ENCODE data around the gene COBLL1.
A peak's percentile ranks its signal among the peaks of the same experiment; 100 is the strongest.

Gene COBLL1

DNA sequence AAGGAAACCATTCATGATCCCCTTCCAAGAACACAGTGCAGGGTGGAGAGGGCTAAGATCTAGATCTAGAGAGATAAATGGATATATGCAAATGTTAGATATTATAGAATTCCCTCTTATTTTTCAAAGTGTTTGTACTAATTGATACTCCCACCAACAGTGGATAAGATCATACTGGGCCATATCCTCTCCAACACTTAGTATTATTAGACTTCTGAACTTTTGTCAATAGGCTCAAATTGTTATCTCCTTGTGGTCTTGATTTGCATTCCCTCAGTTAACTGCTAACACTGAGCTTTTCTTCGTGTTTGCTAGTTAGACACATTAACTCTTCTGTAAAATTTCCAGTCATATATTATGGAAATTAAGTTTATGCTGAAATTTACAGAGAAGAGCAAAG is 163.9 kb downstream of the COBLL1 start:
- H3K4me3 ChIP-seq (ENCODE audit: low read length): no peak overlapping the region
- H3K27me3 ChIP-seq (ENCODE audit: control insufficient read depth, insufficient read depth, low read length): no peaks in the 10 kb centered on the region
- H3K4me1 ChIP-seq (ENCODE audit: control insufficient read depth, insufficient read depth, low read length): no peaks in the 10 kb centered on the region
- no peak overlapping the region for H3K9ac ChIP-seq (ENCODE audit: low read length)
- no peak overlapping the region for H3K27ac ChIP-seq (ENCODE audit: low read depth, low read length)
- H3K36me3 ChIP-seq (ENCODE audit: control insufficient read depth, insufficient read depth, low read length): no peaks in the 10 kb centered on the region

DNA sequence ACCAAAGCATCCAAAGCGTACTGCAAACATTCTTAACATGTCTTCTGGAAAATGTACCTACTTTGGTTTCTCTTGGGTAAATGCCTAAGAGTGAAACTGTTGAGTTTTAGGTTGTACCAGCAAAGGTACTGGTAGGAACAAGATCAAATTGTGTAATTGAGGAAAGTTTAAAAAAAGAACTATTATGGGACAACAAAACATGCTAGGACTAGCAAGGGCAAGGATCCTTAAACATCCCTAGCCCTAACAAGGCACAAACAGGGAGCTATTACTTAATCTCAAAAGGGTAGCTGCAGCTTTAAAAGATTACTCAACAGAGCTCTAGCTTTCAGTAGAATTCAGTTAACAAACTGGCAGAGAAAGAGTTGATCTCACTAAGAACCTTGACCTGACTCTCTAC is 164.4 kb downstream of the COBLL1 start:
- H3K4me1 ChIP-seq (ENCODE audit: control insufficient read depth, insufficient read depth, low read length): no peaks in the 10 kb centered on the region
- H3K4me3 ChIP-seq (ENCODE audit: low read length): no peak overlapping the region
- no peak overlapping the region for H3K27ac ChIP-seq (ENCODE audit: low read depth, low read length)
- no peaks in the 10 kb centered on the region for H3K36me3 ChIP-seq (ENCODE audit: control insufficient read depth, insufficient read depth, low read length)
- no peak overlapping the region for H3K9ac ChIP-seq (ENCODE audit: low read length)
- no peaks in the 10 kb centered on the region for H3K27me3 ChIP-seq (ENCODE audit: control insufficient read depth, insufficient read depth, low read length)

DNA sequence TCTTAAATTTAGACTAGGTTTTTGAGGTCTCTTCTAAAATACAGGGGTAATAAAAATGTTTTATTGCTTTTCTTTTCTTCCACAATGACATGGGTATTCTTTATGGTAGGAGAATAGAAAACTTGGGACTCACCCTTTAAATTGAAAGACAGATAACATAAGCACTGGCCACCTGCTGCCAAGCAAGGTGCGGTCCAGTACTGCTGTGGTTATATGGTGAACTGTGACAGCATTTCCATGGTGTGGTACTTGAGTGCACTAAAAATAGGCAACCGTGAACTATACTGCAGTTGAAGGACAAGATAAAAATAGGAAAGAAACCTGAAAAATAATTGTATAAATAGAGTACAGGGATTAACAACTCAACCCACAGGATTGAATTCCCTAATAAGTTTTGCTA is 165.9 kb downstream of the COBLL1 start:
- Histone ChIP-seq H3K36me3 (ENCODE audit: control insufficient read depth, insufficient read depth, low read length) (no peaks in the 10 kb centered on the region), H3K27me3 (ENCODE audit: control insufficient read depth, insufficient read depth, low read length) (no peaks in the 10 kb centered on the region), H3K4me3 (ENCODE audit: low read length) (no peak overlapping the region), H3K27ac (ENCODE audit: low read depth, low read length) (no peak overlapping the region), H3K9ac (ENCODE audit: low read length) (no peak overlapping the region), H3K4me1 (ENCODE audit: control insufficient read depth, insufficient read depth, low read length) (no peaks in the 10 kb centered on the region)

- Histone ChIP-seq H3K4me1 (ENCODE audit: control insufficient read depth, insufficient read depth, low read length) (no peaks in the 10 kb centered on the region), H3K27me3 (ENCODE audit: control insufficient read depth, insufficient read depth, low read length) (no peaks in the 10 kb centered on the region), H3K4me3 (ENCODE audit: low read length) (no peak overlapping the region), H3K36me3 (ENCODE audit: control insufficient read depth, insufficient read depth, low read length) (no peaks in the 10 kb centered on the region), H3K27ac (ENCODE audit: low read depth, low read length) (no peak overlapping the region), H3K9ac (ENCODE audit: low read length) (no peak overlapping the region)
These were observed 166.6 kb downstream of the COBLL1 start for GRCh38 chr2:164675027-164675426.

DNA sequence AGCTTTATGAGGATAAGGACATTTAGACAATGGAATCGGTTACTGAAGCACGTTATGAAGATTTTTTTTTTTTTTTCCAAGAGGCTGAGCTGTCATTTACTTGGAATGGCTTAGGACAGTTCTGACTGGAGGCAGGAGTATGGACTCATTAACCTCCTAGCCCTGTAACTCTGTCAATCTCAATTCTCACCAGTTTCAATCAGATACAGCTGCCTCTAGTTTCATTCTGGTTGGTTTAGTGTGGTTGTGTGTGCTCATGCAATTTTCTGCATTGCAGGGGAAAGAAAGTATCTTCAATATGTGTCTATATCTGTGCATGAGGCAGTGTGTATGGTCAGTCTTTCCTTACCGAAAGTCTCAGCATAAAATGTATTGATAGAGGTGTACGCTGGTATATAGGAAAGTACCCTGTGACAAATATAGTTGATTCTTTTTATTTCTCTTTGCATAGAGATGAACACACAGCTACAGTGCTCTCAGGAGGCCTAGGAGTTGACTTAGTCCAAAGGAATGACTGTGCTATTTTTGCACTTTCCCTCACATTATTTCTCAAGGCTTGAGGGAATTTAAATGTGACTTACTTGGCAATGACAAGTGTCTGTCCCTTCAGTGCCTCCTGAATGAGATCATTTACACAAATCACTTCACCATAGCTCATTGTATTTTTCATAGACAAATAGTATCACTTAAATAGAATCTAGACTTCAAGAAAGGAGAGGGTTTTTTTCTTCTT is 169.8 kb downstream of the COBLL1 start:
- Histone ChIP-seq H3K27me3 (ENCODE audit: control insufficient read depth, insufficient read depth, low read length) (no peaks in the 10 kb centered on the region), H3K36me3 (ENCODE audit: control insufficient read depth, insufficient read depth, low read length) (no peaks in the 10 kb centered on the region), H3K27ac (ENCODE audit: low read depth, low read length) (no peak overlapping the region), H3K4me3 (ENCODE audit: low read length) (no peak overlapping the region), H3K4me1 (ENCODE audit: control insufficient read depth, insufficient read depth, low read length) (no peaks in the 10 kb centered on the region), H3K9ac (ENCODE audit: low read length) (no peak overlapping the region)

GRCh38 chr2:164669291-164669690 is 172.3 kb downstream of the COBLL1 start:
- Histone ChIP-seq H3K4me3 (ENCODE audit: low read length) (no peak overlapping the region), H3K27ac (ENCODE audit: low read depth, low read length) (no peak overlapping the region)

DNA sequence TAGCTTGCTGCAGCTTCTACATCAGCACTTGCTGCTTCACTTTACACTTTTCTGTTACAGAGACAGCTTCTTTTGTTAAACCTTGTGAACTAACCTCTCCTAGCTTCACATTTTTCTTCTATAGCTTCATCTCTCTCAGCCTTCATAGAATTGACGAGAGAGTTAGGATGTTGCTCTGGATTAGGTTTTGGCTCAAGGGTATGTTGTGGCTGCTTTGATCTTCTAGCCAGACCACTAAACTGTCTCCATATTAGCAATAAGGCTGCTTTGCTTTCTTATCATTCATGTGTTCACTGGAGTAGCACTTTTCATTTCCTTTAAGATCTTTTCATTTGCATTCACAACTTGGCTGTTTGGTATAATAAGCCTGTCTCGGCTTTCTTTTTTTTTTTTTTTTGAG is 174.1 kb downstream of the COBLL1 start:
- H3K27ac ChIP-seq (ENCODE audit: low read depth, low read length): no peak overlapping the region
- no peaks in the 10 kb centered on the region for H3K27me3 ChIP-seq (ENCODE audit: control insufficient read depth, insufficient read depth, low read length)
- H3K4me1 ChIP-seq (ENCODE audit: control insufficient read depth, insufficient read depth, low read length): no peaks in the 10 kb centered on the region
- no peaks in the 10 kb centered on the region for H3K36me3 ChIP-seq (ENCODE audit: control insufficient read depth, insufficient read depth, low read length)
- no peak overlapping the region for H3K9ac ChIP-seq (ENCODE audit: low read length)
- no peak overlapping the region for H3K4me3 ChIP-seq (ENCODE audit: low read length)

More at GRCh38 chr2:164669291-164669690, 172.3 kb downstream of the COBLL1 start:
- no peaks in the 10 kb centered on the region for H3K36me3 ChIP-seq (ENCODE audit: control insufficient read depth, insufficient read depth, low read length)
- H3K27me3 ChIP-seq (ENCODE audit: control insufficient read depth, insufficient read depth, low read length): no peaks in the 10 kb centered on the region
- H3K4me1 ChIP-seq (ENCODE audit: control insufficient read depth, insufficient read depth, low read length): no peaks in the 10 kb centered on the region
- no peak overlapping the region for H3K9ac ChIP-seq (ENCODE audit: low read length)

DNA sequence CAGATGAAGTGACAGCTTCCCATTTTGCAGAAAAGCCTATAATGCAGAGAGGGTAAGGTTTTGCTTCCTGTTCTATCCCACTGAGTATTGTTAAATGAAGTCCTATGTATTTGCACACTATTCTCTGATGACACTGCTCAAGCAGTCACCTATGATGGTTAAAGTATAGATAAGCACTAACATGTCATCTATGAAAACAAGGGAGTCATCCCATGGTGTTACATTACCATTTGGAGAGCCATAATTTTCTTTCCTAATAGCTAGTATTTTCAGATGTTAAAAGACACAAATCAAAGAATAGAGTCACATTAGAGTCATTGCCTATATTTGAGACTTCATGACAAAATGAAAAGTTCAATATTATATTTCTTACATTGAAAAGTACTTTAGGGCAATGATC is 177.6 kb downstream of the COBLL1 start:
- H3K27ac ChIP-seq (ENCODE audit: low read depth, low read length): no peak overlapping the region
- no peak overlapping the region for H3K9ac ChIP-seq (ENCODE audit: low read length)
- H3K27me3 ChIP-seq (ENCODE audit: control insufficient read depth, insufficient read depth, low read length): no peaks in the 10 kb centered on the region
- H3K4me3 ChIP-seq (ENCODE audit: low read length): no peak overlapping the region
- no peaks in the 10 kb centered on the region for H3K36me3 ChIP-seq (ENCODE audit: control insufficient read depth, insufficient read depth, low read length)
- H3K4me1 ChIP-seq (ENCODE audit: control insufficient read depth, insufficient read depth, low read length): no peaks in the 10 kb centered on the region

DNA sequence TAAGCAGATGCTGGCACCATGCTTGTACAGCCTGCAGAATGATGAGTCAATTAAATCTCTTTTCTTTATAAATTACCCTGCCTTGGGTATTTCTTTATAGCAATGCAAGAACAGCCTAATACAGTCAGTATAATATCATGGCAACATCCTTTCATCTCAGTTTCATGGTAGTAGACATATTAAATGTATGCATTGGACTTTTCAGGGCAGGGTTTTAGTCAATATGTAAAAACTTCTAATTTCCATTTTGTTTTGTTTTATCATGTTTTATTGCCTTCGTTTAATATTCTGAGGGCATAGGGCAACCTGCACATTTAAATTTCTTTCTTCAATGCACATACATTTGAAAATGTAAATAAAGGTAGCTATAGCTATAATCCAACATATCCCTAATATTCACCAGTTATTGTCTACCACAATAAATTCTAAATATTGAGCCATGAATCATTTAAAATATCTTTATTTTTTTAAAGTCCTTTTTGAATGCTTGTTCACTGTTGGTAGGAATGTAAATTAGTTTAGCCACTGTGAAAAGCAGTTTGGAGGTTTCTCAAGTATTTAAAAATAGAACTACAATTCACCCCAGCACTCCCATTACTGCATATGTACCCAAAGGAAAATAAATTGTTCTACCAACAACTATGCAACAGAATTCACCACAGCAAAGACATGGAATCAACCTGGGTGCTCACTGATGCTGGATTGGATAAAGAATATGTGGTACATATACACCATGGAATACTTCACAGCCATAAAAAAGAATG is 178.6 kb downstream of the COBLL1 start:
- Histone ChIP-seq H3K4me3 (ENCODE audit: low read length) (no peak overlapping the region), H3K27me3 (ENCODE audit: control insufficient read depth, insufficient read depth, low read length) (no peaks in the 10 kb centered on the region), H3K4me1 (ENCODE audit: control insufficient read depth, insufficient read depth, low read length) (no peaks in the 10 kb centered on the region), H3K9ac (ENCODE audit: low read length) (no peak overlapping the region), H3K36me3 (ENCODE audit: control insufficient read depth, insufficient read depth, low read length) (no peaks in the 10 kb centered on the region), H3K27ac (ENCODE audit: low read depth, low read length) (no peak overlapping the region)

DNA sequence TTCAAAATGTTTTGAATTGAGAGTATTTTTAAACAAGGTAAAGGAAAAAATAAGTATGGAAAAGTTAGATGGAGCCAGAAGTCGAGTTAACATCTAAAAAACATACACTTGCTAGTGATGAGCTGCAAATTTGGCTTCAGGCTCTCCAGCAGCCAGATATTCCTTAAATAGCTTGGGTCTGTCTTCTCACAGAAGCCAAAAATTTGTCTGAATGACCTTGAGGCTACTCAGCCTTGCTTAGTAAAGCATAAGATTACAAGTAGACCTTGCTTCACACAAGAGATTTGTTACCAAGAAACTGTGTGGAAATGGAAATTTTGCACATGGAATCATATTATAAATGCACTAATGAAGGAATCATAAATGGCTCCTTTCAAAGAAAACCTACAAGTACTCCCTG is 179.6 kb downstream of the COBLL1 start:
- Histone ChIP-seq H3K27me3 (ENCODE audit: control insufficient read depth, insufficient read depth, low read length) (no peaks in the 10 kb centered on the region), H3K9ac (ENCODE audit: low read length) (no peak overlapping the region), H3K27ac (ENCODE audit: low read depth, low read length) (peak overlapping the region; percentile 7), H3K4me1 (ENCODE audit: control insufficient read depth, insufficient read depth, low read length) (no peaks in the 10 kb centered on the region), H3K36me3 (ENCODE audit: control insufficient read depth, insufficient read depth, low read length) (no peaks in the 10 kb centered on the region), H3K4me3 (ENCODE audit: low read length) (no peak overlapping the region)

DNA sequence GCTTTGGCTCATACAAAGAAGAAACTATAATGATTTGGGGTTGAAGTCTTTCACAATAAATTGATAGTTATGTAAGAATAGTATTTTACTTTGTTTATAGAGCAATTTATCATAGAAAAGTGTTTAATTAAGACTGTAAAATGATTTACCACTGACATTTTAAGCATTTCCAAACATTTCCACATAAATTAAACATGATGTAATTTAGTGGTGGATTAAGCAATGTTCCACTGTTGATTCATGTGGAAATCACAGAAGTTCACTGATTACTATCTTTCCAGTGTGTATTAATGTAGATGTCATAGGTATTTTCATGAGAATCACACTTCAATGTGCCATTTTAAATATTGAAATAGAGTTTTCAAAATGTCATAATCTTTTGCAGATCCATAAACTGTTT is 180.3 kb downstream of the COBLL1 start:
- Histone ChIP-seq H3K9ac (ENCODE audit: low read length) (no peak overlapping the region), H3K4me1 (ENCODE audit: control insufficient read depth, insufficient read depth, low read length) (no peaks in the 10 kb centered on the region), H3K36me3 (ENCODE audit: control insufficient read depth, insufficient read depth, low read length) (no peaks in the 10 kb centered on the region), H3K4me3 (ENCODE audit: low read length) (no peak overlapping the region), H3K27me3 (ENCODE audit: control insufficient read depth, insufficient read depth, low read length) (no peaks in the 10 kb centered on the region), H3K27ac (ENCODE audit: low read depth, low read length) (no peak overlapping the region)

DNA sequence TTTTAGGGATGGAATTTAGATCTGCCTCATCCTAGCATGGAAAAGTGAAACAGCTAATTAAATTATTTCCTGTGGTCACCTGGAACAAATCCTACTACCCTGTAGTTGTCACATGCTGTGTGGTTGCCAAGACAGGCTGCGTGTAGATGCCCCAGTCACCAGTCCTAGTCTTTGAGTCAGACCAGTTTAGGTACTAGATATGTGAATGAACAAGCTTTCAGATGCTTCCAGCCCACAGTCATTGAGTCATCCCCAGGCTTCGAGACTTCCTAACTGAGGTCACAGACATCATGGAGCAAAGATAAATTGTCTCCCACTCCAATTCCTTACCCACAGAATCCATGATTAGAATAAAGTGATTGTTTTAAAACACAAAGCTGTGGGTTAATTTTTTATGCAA is 184.5 kb downstream of the COBLL1 start:
- Histone ChIP-seq H3K27ac (ENCODE audit: low read depth, low read length) (no peak overlapping the region), H3K27me3 (ENCODE audit: control insufficient read depth, insufficient read depth, low read length) (no peaks in the 10 kb centered on the region), H3K4me1 (ENCODE audit: control insufficient read depth, insufficient read depth, low read length) (no peaks in the 10 kb centered on the region), H3K4me3 (ENCODE audit: low read length) (no peak overlapping the region), H3K36me3 (ENCODE audit: control insufficient read depth, insufficient read depth, low read length) (no peaks in the 10 kb centered on the region), H3K9ac (ENCODE audit: low read length) (no peak overlapping the region)

GRCh38 chr2:164655750-164656149 is 185.9 kb downstream of the COBLL1 start:
- Histone ChIP-seq H3K27me3 (ENCODE audit: control insufficient read depth, insufficient read depth, low read length) (no peaks in the 10 kb centered on the region), H3K4me1 (ENCODE audit: control insufficient read depth, insufficient read depth, low read length) (no peaks in the 10 kb centered on the region), H3K27ac (ENCODE audit: low read depth, low read length) (no peak overlapping the region), H3K4me3 (ENCODE audit: low read length) (no peak overlapping the region), H3K36me3 (ENCODE audit: control insufficient read depth, insufficient read depth, low read length) (no peaks in the 10 kb centered on the region), H3K9ac (ENCODE audit: low read length) (no peak overlapping the region)

Data from rectal smooth muscle tissue (tissue), 1 donor.